Suppressor macrophage treated with lipopolysaccharide for 1 hour (primary cell): ENCODE results near the gene WIPF3.
A peak's percentile ranks its signal among the peaks of the same experiment; 100 is the strongest.

Experiments used
- DNase-seq, 3 donors: peaks; one replicate each; pipeline ENCODE4 v3.0.0-alpha.2; 2020 to 2022

The WIPF3 gene

DNA sequence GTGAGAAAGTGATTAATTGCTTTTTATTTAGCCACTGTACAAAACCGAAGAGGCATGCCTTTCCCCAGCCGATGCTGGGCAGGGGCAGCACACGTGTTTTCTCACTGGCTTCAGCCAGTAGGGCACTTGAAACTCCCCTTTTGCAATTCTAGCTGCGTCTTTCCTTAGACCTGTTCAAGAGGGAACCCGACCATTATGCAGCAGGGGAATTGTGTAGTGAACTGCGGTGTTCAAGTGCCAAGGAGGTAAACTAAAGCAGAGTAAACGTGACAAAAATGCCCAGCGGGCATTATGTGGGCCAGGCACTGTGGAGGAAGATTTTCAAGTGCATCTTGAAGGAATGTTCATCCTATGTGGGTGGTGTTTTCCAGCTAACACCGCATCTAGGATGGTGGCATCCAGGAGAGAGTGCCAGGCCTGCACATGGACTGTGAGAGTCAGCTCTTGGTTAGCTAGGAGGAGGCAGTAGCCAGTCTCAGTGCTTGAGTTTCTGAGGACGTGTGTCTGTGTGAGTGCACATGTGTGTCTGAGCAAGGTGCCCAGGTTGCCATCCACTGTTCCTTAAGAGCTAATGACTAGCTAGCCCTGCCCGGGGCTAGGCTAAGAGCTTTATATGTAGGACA lies 3.3 kb downstream of the WIPF3 start:
- no peak for DNase-seq

DNA sequence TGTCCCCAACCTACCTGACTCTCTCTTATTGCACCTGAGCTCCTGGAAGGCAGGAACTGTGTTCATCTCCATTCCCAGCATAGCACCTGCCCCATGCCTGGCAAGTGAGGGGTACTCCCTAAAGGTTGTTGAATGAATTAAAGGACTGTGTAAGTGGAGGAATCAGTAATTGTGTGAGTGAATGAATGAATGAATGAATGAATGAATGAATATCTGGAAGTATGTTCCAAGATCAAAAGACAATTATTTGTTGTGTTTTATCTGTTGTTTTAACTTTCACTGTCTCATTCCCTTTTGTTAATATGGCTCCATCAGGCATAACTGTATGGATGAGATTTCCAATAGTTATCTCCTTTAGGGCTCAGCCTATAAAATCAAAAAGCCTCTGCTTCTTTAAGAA lies 4.0 kb downstream of the WIPF3 start:
- DNase-seq: no peak

DNA sequence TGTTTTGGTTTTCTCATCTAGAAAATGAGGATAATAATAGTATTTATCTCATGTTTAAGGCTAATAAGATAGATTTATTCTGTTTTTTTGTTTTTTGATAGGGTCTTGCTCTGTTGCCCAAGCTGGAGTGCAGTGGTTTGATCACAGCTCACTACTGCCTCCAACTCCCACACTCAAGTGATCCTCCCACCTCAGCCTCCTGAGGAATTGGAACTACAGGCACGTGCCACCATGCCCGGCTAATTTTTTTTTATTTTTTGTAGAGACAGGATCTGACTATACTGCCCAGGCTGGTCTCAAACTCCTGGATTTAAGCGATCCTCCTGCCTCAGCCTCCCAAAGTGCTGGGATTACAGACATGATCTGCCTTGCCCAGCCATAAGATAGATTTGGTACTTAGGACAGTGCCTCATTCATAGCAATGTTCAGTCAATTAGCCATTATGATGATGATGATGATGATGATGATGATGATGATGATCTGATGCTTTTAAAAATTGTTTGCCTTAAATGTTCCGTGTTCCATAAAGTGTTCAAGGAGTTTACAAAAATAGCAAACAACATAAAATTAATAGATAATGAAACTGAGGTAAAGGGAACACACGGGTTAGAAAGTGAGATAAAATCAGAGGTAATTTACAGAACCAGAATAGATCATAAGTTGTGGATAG lies 4.6 kb downstream of the WIPF3 start:
- no peak for DNase-seq

DNA sequence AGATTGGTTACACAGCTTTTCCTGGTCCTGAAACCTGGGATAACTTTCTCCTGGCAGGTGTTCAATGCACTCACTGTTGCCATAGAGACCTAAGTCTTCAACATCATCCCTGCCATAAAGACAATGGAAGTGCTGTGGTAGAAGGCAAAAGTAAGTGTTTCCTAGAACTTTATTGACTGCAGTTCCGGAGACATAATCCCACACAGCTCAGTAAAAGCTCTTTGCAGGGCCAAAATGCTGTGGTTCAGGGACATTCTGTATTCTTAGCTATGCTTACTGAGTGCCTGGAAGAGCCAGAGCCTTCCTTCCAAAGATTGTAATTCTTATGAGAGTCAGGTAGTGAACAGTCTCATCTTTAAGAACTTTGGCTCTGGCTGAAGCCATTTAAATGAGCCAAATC lies 5.3 kb downstream of the WIPF3 start:
- no peak for DNase-seq

DNA sequence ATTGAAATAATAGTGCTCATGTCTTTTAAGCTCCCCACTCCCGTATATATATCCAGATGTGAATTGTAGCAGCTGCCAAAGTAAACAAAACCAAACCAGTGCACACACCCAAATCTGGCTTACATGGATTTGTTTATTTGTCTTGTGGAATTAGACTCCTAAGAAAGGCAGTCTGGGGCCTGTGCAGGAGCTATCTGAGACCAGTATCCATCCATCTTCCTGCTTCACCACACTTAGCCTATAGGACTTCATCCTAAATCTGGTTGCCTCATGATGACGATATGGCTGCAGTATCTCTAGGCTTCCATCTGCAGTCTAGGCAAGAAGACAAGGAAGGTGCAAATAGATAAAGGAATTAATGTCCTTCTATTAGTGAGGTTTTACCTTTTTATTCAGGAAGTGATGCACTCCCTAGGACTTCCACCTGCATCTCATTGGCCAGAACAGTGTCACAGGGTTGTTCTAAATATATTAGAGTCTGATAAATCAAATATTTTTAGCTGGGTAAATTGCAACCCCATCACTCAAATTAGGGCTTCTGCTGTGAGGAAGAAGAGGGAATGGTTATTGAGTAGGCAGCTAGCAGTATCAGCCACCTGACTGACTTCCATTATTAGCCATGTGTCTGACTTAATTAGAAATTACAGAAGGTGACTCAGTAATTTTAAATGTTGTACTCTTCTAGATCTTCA lies 6.0 kb downstream of the WIPF3 start:
- DNase-seq: no peak

DNA sequence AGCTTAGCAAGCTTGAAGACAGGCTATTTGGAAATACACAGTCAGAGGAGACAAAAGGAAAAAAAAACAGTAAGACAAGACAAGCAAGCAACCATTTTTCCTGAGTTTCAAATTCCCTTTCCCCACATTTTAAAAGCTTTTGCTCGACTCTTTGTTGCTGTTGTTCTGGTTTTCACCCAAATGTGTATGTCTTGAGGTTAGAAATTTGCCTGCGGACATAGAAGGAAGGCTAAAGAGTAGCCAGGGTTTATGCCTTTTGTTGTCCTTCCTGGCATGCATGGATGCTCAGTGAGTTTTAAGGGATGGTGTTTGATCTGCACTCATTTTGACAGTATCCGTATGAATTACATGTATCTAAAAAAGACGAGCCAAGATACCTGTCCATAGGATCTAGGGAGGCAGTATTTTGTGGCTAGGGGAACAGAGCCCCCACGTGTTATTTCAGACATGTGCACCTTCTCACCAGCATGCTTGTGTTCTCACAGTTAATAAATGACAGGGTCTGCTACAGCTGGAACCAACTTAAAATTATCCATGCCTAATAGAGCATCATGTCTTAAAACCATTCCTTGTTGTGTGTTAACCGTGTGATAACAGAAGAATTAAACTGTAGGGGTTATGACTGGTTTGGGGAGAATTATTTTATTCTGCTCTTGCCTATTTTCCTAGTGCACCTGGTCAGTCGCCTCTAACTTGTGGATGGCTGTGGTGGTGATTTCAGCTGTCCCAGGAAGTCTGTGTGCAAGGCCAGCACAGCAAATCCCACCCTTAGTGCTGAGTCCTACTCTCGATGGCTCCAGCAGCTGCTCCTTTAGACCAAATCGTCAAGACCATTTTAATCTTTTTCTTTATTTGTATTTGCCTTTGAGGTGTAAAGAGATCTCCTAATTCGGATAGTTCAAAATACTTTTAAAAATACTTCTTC lies 9.1 kb downstream of the WIPF3 start:
- no peak for DNase-seq

DNA sequence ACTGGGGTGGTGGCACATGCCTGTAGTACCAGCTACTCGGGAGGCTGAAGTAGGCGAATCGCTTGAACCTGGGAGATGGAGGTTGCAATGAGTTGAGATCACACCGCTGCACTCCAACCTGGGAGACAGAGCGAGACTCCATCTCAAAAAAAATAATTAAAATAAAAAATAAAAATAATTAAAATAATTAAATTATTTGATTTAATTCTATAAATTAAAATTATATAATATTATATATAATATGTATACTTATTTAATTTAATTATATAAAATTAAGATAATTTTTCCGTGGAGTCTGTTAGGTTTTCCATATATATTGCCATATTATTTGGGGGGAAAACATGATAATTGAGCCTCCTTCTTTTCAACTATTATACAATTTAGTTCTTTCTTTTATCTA lies 12.0 kb downstream of the WIPF3 start:
- DNase-seq: no peak

DNA sequence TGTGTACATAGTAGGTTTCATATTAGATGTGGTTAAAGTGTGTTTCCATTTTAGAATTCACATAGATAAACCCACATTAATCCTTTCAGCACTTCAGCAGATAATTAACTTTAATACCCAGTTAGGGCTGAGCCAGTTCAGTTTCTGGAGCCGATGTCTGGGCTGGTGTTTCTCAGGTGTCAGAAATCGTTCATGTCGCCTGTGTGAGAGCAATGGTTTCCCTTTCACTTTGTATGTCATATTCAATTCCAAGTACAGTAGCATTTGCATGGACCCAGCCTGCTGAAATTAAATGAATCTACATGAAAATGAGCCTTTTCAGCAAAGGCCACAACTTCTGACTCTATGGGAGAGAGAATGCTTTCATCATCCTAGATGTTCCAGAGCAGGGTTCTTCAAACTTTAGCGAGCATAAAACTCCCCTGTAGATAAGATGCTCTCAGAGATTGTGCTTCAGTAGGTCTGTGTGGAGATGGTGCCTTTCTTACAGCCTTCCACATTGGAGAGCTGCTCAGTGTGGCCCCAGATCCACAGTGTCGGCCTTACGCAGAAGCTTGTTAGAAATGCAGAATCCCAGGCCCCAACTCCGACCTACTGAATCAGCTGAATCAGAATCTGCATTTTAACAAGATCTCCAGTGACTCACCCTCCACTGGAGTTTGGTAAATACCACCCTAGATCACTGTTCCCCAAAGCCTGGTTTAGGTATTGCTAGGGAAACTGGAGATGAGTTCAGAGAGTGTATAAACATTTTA lies 19.6 kb downstream of the WIPF3 start:
- DNase-seq: peak in 1 of 3 donors; percentile 7

DNA sequence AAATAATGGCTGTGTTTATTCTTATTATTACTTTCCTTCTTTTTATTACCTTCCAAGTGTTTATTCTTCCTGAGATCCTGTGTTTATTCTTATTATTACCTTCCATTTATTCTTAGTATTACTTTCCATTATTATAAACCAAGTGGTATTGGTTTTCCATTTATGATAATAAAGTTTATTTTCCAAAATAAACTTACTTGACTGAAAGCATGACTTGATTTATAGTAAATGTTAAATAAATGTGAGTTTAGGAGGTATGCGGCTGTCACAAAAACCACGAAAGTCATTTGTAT lies 20.2 kb downstream of the WIPF3 start:
- no peak for DNase-seq

DNA sequence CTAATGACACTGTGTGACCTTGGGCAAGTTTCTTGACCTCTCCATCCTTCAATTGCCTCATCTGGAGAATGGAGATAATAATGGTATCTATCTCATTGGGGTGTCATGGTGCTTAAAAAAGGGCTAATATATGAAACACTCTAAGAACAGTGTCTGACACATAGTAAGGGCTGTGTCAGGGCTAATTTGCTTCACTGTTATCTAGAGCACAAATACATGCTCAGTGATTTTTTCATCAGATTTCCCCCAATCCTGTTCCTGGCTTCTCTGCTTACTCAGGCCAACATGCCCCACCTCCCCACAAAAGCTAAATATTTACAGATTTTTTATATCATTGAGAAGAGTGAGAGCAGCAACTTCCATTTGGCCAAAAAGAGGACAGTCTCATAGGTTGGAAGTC lies 20.6 kb downstream of the WIPF3 start:
- DNase-seq: no peak

DNA sequence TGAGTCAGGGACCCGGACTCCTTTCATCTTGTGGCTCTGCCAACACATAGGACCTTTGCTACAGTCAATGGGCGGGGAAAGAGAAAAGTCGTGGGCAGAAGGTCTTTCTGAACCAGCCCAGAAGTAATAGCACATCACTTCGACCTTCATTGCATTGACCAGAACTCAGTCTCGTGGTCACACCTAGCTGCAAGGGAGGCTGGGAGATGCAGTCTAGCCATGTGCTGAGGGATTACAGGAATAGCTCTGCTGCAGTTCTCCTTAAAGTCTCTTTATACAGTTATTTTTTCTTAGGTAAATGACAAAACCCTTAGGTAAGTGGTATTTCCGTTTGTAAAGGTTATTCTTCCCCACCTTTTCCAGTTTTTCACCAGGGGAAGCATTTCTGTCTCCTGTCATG lies 25.4 kb downstream of the WIPF3 start:
- DNase-seq: no peak

DNA sequence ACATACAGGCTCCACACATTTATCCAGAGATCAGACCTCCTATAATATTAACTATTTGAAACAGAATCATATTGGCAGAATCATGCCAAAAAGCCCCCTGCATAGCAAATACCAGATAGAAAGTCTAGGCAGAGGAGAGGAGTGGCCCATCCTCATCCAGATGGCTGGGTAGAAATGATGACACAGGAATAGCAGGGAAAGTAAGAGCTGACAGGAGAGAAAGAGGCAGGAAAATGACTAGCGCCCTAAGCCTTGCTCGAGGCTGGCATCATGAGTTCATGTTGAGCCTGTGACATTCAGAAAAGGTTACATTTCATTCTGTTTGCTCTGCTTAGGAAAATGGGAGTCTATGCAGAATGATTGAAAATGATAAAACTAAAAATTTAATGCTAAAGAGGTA lies 27.6 kb downstream of the WIPF3 start:
- no peak for DNase-seq

DNA sequence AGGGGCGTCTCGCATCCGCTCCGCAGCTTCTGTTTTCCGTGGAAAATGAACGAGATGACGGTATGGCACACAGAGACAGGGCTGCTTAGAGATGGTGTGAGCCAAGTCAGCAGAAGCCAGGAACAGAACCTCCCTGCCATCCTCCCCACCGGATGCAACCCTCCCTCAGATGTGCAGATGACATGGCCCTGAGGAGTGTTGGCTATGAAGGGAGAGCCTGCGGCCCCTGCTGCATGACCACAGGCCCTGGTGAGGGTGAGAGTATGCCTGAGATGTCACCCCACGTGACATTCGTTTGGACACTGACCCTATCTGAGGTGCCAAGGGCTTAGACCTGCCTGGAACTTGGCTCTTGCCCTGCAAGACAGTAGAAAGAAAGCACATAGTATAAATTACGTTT lies 29.4 kb downstream of the WIPF3 start:
- no peak for DNase-seq

DNA sequence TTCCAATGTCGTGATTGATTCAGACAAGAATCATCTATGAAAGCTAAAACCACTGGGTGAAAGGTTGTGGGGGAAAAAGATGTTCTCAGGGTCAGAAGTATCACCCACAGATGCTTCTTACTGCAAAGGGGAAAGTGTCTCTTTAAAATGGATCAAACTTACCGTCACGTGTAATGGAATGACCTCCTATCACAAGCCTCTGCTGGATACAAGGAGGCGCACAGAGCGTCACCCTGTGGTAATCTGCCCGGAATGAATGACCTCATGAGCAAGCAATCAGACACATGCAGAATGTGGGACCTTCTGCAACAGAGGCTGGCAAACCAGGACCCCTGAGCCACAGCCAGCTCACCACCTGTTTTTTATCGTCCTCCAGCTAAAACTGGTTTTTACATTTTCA lies 33.0 kb downstream of the WIPF3 start:
- DNase-seq: no peak

DNA sequence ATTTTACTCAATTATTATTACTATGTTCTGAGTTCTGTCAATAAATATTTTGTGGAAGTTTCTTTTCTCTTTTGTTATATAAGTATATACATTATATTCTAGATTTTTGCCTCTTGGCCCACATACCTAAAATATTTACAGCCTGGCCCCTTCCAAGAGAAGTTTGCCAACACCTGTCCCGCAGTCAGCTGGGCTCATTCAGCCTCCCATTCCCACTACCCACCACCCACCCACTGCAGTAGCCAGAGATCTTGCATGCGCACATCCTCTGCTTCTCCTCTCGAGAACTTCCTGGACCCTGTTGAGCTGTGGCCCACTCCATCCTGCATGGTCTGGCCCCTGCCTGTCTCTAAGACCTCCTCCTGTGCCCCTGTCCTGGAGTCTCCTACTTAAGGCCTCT lies 33.6 kb downstream of the WIPF3 start:
- DNase-seq: no peak

DNA sequence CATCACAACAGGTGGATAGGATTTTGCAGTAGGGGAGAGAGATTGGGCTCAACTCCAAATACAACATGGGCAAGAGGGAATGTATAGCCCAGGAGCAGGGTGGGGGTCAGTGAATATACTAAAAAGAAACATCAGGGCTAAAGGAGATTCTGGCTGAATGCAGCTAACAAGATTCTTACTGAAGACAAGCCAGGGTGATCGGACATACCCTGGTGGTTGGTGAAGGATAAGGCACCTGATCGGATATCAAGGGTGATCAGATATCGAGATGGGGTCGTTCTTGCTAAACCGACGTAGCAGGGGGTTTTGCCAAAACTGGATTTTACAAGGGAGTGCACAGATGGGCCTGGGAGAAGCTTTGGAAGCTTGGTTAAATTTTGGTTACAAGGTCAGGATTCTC lies 34.4 kb downstream of the WIPF3 start:
- DNase-seq: no peak

DNA sequence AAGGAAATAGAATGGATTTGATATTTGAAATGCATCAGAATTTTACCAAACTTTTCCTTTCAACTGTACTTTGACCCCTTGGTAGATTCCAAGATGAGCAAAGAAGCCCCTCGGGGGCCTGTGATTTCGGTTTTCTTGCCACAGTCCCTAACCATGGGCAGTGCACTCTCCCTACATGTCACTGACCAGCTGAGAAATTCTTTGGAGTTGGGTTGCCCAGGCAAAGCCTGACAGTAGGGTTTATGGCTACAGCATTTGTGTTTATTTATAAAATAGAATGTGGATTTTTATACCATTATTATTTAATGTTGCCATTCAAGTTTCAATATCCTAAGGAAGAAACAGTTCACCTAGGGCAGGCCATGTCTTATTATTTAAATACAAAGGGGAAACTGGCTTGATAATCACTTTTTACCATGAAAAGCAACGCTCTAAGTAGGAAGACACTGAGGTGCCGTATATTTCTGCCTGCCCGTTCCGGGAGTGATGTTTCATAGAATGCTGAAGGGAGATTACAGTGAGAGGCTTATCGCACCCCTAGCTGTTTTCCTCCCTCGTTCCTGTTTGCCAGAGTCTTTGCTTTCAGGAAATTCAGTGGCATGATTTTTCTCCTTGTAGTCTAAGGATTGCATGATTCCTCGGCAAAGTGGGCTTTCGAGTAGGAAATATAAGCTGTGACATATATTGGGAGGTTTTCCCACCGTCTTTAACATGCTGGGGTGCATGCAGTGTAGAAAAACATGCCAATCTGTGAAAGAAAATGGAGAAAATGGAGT lies 35.8 kb downstream of the WIPF3 start:
- no peak for DNase-seq

DNA sequence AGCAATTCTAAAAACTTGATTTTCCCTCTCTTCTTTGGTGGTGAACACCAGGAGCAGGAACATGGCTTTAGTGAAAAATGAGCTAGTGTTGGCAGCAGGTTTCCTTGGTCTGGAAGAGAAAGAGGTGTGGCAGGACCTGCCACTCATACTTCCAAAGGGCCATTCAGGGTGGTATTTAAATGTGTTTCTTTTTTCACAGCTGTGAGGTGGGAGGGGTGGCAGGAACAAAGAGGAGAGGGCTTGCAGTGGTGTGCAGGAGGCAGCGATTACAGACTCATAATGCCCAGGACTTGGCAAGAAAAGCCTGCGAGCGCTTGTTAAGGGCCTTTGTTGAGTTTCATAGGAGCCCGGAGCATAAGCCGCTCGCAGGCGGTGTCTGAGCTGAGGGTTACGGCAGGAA lies 36.8 kb downstream of the WIPF3 start:
- DNase-seq: no peak

DNA sequence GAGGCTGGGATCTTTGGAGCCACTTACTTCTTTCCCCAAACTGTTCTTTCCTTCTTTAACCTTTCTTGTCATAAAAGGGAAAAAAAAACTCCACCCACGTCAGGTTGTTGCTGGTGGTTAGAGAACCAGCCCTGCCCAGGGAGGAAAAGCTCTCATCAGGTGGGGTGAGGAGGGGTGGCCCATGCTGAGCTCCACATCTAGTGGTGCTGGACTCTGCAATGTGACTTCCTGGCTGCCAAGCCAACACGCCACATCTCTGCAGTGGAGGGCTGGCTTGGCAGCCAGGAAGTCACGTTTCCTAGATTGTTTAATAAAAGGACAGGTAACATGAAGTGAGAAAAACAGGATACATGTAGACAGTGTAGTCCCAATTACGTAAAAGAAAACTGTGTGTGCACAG lies 37.4 kb downstream of the WIPF3 start:
- DNase-seq: no peak

DNA sequence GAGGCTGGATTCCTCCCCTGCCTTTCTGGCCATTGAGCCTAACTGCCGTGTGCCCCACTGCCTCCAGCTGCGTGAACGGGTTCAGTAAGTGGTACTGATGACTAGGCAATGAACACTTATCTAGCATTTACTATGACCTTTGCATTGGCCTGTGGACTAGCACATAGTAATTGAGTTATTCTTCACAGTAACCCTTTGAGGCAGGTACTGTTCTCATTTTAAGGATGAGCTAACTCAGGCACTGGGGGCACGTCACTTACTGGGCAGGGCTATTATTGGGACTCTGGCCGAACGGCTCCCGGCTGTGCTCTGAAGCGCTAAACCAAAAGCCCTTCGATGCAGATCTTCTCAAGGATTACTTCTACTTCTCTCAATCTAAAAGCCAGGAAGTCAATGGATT lies 38.3 kb downstream of the WIPF3 start:
- DNase-seq: no peak

DNA sequence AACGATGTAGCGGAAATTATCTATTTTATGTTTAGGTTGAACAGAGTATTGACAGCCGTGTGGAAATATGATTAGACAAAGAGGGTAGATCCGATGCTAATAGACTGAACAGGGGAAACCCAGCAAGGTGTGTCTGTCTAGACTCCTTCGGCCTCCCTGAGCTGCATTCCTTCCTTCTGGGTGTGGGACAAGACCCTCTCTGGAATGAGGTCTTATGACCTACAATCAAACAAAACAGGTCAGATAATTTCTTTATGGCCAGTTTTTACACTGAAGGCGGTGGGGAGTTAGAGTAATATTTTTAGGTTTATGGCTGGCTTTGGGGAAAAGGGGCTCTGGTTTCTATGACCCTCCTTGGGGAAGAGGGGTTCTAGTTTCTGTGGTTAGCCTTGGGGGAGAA lies 41.2 kb downstream of the WIPF3 start:
- DNase-seq: no peak

DNA sequence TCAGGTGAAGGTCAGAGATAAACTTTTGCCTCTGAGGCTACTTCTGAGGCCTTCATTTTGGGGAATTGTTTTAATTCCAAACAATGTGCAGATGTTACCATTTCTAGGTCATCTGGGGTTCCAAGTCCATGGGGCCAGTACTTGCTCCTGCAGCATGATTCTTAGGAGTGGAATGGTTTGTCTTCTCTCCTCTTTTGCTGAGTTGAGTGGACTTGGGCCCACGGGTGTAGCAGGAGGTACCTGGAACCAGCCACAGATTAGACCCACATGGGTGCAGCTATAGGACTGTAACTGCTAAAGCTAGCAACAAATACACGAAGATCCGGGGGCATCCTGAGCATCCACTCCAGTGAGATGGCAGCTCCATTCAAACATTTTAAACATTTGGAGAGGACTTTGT lies 41.6 kb downstream of the WIPF3 start:
- no peak for DNase-seq
